Measurements from ENCODE around the gene PGAP3.

The PGAP3 gene

DNA sequence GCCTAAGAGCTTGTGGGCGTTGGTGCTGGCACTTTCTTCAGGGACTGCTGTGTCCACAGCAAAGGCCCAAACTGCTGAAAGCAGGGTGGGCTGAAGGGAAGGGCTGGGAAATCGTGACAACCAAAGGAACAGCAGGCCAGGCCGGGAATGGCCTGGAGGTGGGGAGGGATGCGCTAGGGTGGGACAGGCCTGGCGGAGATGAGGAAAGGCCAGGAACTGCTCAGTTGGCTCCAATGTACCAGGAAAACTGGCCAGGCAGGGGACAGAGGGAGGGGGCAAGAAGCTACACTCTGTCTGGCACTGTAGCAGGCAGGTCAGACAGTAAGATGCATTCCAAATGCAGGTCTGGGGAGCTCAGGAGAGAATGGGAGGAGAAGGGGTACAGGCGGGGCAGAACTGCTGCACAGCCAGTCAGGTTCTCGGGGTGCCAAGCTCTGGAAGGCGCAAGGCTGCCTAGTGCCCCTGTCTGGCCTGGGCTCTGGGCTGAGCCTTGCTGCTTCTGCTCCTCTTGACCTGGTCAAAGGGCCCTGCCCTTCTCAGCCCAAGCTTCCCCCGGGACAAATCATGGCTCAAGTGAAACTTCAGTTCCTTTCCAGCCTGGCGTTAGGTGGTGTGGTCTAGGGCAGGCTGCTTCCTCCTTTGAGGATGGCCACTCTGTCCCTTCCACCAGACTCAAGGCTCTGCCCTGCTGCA, 12.3 kb downstream of the PGAP3 start:
- Histone ChIP-seq H3K4me1 (ENCODE audit: low read length) (no peaks in the 10 kb centered on the region), H3K9me3 (replicated peaks; ENCODE audit: insufficient read depth, low read length) (no peaks in the 10 kb centered on the region), H3K9me2 (replicated peaks; ENCODE audit: insufficient read depth, low read length) (no peaks in the 10 kb centered on the region), H2AFZ (ENCODE audit: low read length) (no peak overlapping the region), H3K27me3 (replicated peaks; ENCODE audit: insufficient read depth, low read length) (no peaks in the 10 kb centered on the region), H3K27ac (ENCODE audit: low read length) (no peak overlapping the region), H3K9ac (ENCODE audit: low read length) (no peak overlapping the region), H4K20me1 (ENCODE audit: insufficient read depth, low read length) (no peaks in the 10 kb centered on the region), H3K4me2 (ENCODE audit: low read depth, low read length) (no peak overlapping the region), H3K79me2 (ENCODE audit: low read length) (no peaks in the 10 kb centered on the region), H3K36me3 (replicated peaks; ENCODE audit: insufficient read depth, low read length) (no peaks in the 10 kb centered on the region), H3K4me3 (ENCODE audit: low read length) (no peak overlapping the region), H3F3A (ENCODE audit: insufficient read depth, low read length) (no peaks in the 10 kb centered on the region)
- TF ChIP-seq, protein P1, sequence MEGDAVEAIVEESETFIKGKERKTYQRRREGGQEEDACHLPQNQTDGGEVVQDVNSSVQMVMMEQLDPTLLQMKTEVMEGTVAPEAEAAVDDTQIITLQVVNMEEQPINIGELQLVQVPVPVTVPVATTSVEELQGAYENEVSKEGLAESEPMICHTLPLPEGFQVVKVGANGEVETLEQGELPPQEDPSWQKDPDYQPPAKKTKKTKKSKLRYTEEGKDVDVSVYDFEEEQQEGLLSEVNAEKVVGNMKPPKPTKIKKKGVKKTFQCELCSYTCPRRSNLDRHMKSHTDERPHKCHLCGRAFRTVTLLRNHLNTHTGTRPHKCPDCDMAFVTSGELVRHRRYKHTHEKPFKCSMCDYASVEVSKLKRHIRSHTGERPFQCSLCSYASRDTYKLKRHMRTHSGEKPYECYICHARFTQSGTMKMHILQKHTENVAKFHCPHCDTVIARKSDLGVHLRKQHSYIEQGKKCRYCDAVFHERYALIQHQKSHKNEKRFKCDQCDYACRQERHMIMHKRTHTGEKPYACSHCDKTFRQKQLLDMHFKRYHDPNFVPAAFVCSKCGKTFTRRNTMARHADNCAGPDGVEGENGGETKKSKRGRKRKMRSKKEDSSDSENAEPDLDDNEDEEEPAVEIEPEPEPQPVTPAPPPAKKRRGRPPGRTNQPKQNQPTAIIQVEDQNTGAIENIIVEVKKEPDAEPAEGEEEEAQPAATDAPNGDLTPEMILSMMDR (IDR thresholded peaks at IDR 0.05; ENCODE audit: low read length), result no peak
- TF ChIP-seq EZH2phosphoT487 (IDR thresholded peaks at IDR 0.05; ENCODE audit: low read length) (no peak), EZH2 (optimal IDR thresholded peaks at IDR 0.05; ENCODE audit: low read depth, low read length) (no peak)
- DNase-seq, result no peak

GRCh38 chr17:39674702-39675389, 13.0 kb downstream of the PGAP3 start:
- H3K4me1 ChIP-seq (ENCODE audit: low read length), result no peaks in the 10 kb centered on the region
- H3K79me2 ChIP-seq (ENCODE audit: low read length), result no peaks in the 10 kb centered on the region
- H3K9me2 ChIP-seq (replicated peaks; ENCODE audit: insufficient read depth, low read length), result no peaks in the 10 kb centered on the region
- H2AFZ ChIP-seq (ENCODE audit: low read length), result no peak overlapping the region
- H3K27me3 ChIP-seq (replicated peaks; ENCODE audit: insufficient read depth, low read length), result peaks cover 1% of the 10 kb centered on the region; the same call in 1 of the 2 replicates
- no peak for DNase-seq
- no peaks in the 10 kb centered on the region for H3F3A ChIP-seq (ENCODE audit: insufficient read depth, low read length)
- H3K36me3 ChIP-seq (replicated peaks; ENCODE audit: insufficient read depth, low read length), result no peaks in the 10 kb centered on the region
- H4K20me1 ChIP-seq (ENCODE audit: insufficient read depth, low read length), result no peaks in the 10 kb centered on the region
- no peak overlapping the region for H3K4me2 ChIP-seq (ENCODE audit: low read depth, low read length)
- TF ChIP-seq EZH2 (optimal IDR thresholded peaks at IDR 0.05; ENCODE audit: low read depth, low read length) (no peak), EZH2phosphoT487 (IDR thresholded peaks at IDR 0.05; ENCODE audit: low read length) (no peak)
- TF ChIP-seq, protein P1 (IDR thresholded peaks at IDR 0.05; ENCODE audit: low read length), result no peak
- H3K4me3 ChIP-seq (ENCODE audit: low read length), result no peak overlapping the region
- no peak overlapping the region for H3K27ac ChIP-seq (ENCODE audit: low read length)
- H3K9me3 ChIP-seq (replicated peaks; ENCODE audit: insufficient read depth, low read length), result no peaks in the 10 kb centered on the region
- no peak overlapping the region for H3K9ac ChIP-seq (ENCODE audit: low read length)

- no peak overlapping the region for H2AFZ ChIP-seq (ENCODE audit: low read length)
- H3K9me3 ChIP-seq (replicated peaks; ENCODE audit: insufficient read depth, low read length), result no peaks in the 10 kb centered on the region
- no peaks in the 10 kb centered on the region for H3K4me1 ChIP-seq (ENCODE audit: low read length)
- H3K36me3 ChIP-seq (replicated peaks; ENCODE audit: insufficient read depth, low read length), result no peaks in the 10 kb centered on the region
- TF ChIP-seq EZH2 (optimal IDR thresholded peaks at IDR 0.05; ENCODE audit: low read depth, low read length) (no peak), EZH2phosphoT487 (IDR thresholded peaks at IDR 0.05; ENCODE audit: low read length) (no peak)
- TF ChIP-seq, protein P1 (IDR thresholded peaks at IDR 0.05; ENCODE audit: low read length), result no peak
- no peak overlapping the region for H3K4me3 ChIP-seq (ENCODE audit: low read length)
- no peaks in the 10 kb centered on the region for H3K9me2 ChIP-seq (replicated peaks; ENCODE audit: insufficient read depth, low read length)
- H3K27ac ChIP-seq (ENCODE audit: low read length), result no peak overlapping the region
- H4K20me1 ChIP-seq (ENCODE audit: insufficient read depth, low read length), result no peaks in the 10 kb centered on the region
- peaks cover 8% of the 10 kb centered on the region; the same call in 1 of the 2 replicates for H3K27me3 ChIP-seq (replicated peaks; ENCODE audit: insufficient read depth, low read length)
- no peak overlapping the region for H3K9ac ChIP-seq (ENCODE audit: low read length)
- no peak overlapping the region for H3K4me2 ChIP-seq (ENCODE audit: low read depth, low read length)
- H3K79me2 ChIP-seq (ENCODE audit: low read length), result no peaks in the 10 kb centered on the region
- no peak for DNase-seq
- no peaks in the 10 kb centered on the region for H3F3A ChIP-seq (ENCODE audit: insufficient read depth, low read length)
These were observed 13.7 kb downstream of the PGAP3 start for GRCh38 chr17:39674179-39674578.

Data from MM.1S (cell line).